ENCODE measurements around the gene TKFC.

- TF ChIP-seq, protein P1, sequence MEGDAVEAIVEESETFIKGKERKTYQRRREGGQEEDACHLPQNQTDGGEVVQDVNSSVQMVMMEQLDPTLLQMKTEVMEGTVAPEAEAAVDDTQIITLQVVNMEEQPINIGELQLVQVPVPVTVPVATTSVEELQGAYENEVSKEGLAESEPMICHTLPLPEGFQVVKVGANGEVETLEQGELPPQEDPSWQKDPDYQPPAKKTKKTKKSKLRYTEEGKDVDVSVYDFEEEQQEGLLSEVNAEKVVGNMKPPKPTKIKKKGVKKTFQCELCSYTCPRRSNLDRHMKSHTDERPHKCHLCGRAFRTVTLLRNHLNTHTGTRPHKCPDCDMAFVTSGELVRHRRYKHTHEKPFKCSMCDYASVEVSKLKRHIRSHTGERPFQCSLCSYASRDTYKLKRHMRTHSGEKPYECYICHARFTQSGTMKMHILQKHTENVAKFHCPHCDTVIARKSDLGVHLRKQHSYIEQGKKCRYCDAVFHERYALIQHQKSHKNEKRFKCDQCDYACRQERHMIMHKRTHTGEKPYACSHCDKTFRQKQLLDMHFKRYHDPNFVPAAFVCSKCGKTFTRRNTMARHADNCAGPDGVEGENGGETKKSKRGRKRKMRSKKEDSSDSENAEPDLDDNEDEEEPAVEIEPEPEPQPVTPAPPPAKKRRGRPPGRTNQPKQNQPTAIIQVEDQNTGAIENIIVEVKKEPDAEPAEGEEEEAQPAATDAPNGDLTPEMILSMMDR (IDR thresholded peaks at IDR 0.05; ENCODE audit: insufficient read depth, low read length): no peak
- TF ChIP-seq REST (IDR thresholded peaks at IDR 0.05; ENCODE audit: insufficient replicate concordance, low read depth) (no peak), POLR2AphosphoS5 (IDR thresholded peaks at IDR 0.05; ENCODE audit: low read depth) (no peak), SPI1 (IDR thresholded peaks at IDR 0.05; ENCODE audit: borderline replicate concordance, low read depth) (no peak), GABPA (IDR thresholded peaks at IDR 0.05; ENCODE audit: low read depth) (no peak)
Observed at GRCh38 chr11:61349916-61350315, 16.9 kb downstream of the TKFC start.

All from HL-60 (cell line).